Subcutaneous adipose tissue (tissue), 4 donors: ENCODE results near the gene ISG20L2. TPM values are rescaled to one million over a fixed set of nuclear protein-coding genes. Genes with fewer than 3 reads are reported as not detected.

Experiments
- total RNA-seq, 4 donors: library from RNA; depleted of rRNA; stranded (reverse); fragments of >200 nt; gene quantifications; one replicate each; pipeline ENCODE4 v1.1.0, GENCODE V29; 2016
- TF ChIP-seq, protein P1 (sequence below): fragments of 450-650 bp; IDR thresholded peaks from one replicate; pipeline ENCODE4 v1.5.1; 2016; ENCODE audit warnings: low read depth, mild to moderate bottlenecking, control low read depth, antibody characterized with exemption, moderate library complexity

The ISG20L2 gene
- total RNA-seq, 4 donors from 2014 or later = 10.9 to 21.5 (median 13.5) TPM

DNA sequence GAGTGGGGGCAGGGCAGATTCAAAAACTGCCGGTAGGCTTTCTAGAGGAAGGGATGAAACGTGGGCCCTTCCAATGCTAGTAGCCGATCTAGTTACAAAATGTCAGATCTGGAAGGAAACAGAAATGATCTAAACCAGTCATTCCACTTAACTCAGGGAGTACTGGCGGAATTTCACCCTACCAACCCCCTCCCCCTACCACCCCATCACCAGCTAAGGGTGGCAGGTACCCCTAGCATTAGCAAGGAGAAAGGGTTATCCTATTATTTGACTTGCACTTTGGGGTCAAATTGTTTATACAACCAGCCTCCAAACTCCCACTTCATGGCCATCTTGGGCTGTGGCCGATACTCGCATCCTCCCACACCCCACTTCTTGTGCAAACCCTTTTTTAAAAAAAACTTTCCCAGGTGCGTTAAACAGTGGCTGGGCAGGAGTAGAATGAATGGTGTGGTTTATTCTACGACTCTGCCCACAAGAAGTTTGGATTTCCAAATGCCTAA is 13.0 kb upstream of the ISG20L2 start:
- TF ChIP-seq, protein P1, sequence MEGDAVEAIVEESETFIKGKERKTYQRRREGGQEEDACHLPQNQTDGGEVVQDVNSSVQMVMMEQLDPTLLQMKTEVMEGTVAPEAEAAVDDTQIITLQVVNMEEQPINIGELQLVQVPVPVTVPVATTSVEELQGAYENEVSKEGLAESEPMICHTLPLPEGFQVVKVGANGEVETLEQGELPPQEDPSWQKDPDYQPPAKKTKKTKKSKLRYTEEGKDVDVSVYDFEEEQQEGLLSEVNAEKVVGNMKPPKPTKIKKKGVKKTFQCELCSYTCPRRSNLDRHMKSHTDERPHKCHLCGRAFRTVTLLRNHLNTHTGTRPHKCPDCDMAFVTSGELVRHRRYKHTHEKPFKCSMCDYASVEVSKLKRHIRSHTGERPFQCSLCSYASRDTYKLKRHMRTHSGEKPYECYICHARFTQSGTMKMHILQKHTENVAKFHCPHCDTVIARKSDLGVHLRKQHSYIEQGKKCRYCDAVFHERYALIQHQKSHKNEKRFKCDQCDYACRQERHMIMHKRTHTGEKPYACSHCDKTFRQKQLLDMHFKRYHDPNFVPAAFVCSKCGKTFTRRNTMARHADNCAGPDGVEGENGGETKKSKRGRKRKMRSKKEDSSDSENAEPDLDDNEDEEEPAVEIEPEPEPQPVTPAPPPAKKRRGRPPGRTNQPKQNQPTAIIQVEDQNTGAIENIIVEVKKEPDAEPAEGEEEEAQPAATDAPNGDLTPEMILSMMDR = no peak

DNA sequence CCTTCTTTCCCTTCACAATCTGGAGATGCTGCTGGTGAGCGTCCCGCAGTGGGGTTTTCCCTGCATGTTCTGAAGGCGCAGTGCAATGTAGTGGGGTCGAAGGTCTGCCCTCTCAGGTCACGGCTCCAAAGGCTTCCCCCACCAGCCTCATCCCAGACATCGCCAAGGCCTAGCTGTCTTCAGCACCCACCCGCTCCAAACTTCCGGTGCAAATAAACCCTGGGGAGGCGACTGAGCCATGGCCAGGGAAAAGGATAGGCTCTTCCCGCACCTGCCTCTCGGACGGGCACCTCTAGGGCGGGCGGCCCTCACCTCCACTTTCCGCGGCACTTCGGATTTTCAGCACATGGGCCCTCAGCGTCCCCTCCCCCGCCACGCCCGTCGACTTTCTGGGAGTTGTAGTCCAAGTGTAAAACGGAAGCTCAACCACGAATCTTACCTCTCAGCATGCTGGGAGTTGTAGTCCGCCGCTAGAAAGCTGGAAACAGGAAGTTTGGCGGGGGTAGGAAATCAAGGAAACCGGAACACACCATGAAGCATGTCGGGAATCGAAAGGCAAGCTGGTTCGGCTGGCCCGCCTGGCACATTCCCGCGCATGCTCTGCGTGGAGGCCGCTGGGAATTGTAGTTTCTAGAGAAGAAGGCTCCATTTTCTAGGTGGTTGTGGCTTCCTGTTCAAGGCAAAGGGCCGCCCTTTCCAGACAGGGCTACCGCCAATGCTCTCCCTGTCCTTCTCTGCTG is 12.3 kb upstream of the ISG20L2 start, which contains the start of gene MRPL24:
Gene MRPL24, minus strand, starts transcription at position 348 of the 740 bp plus-strand sequence. CDS start 2,384 bp downstream, outside the sequence.
- TF ChIP-seq, protein P1 = no peak

DNA sequence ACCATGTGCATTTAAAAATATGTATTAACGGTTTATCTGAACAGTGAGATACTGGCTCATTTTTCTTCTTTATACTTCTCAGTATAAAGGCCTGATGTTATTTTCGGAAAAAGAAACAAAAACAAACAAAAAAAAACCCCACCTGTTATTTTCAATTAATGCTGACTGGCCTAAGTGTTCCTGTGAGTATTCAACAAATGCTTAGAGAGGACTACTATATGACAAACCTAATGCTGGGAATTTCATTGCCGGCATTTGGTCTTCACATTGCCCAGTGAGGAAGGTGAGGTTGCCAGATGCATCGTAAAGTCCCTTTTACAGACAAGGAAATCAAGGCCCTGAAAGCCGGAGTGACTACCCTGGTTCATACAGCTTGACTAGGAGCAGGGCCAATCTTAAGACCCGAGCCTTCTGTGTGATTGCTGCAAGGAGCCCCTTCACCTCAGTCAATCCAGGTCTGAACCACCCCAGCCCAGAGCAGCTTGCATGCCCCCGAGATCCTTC is 11.7 kb upstream of the ISG20L2 start:
- TF ChIP-seq, protein P1 = no peak

DNA sequence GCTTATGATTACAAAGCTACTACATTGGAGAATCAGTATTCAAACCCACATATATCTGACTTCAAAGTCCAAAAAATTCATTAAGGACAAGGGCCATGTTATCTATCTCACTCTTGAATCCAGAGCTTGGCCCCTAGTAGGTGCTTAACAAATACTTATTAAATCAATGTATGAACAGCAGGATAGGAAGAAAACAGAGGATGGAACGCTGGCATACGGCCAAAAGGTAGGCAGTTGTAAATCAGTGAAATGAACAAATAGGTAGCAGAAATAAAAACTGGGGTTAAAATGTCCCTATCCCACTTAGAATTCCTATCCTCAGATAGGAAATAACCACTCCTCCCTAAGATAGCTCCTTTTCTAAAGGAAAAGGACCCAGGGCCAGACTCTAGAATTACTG is 10.3 kb upstream of the ISG20L2 start:
- TF ChIP-seq, protein P1 = no peak

DNA sequence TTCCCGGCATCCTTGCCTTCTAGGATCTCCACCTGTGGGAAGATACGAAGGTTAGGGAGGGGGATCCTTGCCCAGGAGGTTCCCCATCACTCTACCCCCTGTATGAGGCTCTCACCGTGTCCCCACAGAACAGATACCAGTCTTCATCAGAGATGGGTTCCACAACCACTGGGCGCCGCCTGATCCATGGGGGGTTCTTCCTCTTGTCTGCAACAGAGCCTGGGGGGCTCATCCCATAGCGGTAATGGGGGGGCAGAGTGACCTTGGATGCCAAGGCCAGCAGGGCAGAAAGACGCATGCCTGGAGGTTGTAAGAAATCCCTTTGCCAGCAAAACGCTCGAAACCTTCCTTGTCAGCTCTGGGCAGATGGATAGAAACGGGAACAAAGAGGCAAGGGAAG is 9.8 kb upstream of the ISG20L2 start:
- TF ChIP-seq, protein P1 = no peak

DNA sequence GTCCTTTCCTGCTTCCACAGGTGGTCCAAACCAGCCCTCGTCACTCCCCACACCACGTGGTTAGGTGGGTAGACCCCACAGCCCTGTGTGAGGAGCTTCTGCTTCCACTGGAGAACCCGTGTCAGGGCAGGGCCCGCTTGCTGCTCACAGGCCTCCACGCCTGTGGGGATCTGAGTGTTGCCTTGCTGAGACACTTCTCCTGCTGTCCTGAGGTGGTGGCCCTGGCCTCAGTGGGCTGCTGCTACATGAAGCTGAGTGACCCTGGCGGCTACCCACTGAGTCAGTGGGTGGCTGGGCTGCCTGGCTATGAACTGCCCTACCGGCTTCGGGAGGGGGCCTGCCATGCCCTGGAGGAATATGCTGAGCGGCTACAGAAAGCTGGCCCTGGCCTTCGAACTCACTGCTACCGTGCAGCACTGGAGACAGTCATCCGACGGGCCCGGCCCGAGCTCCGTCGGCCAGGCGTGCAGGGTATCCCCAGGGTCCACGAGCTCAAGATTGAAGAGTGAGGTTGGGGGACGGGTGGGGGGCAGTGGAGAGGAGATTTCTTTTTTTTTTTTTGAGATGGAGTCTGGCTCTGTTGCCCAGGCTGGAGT is 5.5 kb upstream of the ISG20L2 start:
- TF ChIP-seq, protein P1 = no peak

DNA sequence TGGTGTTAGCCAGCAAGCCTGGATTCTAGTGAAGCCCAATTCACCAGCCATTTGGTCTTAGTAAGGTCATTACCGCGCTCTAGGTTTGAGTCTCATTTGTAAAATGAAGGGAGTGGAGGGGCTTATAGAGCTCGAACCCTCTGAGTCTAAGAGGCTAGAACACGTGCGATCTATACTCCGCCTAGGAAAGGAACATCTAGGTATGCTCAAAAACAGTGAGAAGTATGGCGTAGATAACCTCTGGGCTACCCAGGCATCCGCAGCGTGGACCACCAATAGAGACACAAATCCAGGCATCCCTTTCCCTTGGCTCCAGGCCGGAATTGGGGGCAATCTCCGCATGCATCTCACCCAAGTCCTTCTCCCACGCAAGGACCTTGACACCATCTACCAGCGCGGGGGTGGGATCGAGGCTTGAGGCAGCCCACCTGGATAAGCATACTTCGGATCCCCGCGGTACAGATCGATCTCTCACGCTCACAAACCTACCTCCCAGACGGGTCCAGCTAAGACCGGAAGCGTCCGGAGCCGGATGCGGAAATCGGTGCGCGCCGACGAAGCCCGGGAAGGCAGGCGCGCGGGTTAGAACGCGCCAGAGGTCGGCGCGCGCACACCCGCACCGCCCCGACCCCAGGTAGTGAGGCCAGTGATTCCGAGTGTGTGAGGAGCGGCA is 504 bp downstream of the ISG20L2 start, which contains the start of gene METTL25B:
Gene METTL25B, plus strand, starts transcription at position 544 of the 673 bp plus-strand sequence. CDS start 636 bp downstream, outside the sequence.
- TF ChIP-seq, protein P1 = no peak
